Neutrophil (primary cell): ENCODE data around the gene TUBB1.

Experiments used
- H3K27ac ChIP-seq: fragments of 200-600 bp; sonication (generic); 2 replicates; pipeline ENCODE4 v1.5.1; 2016; ENCODE audit warnings: mild to moderate bottlenecking, moderate library complexity
- H3K27me3 ChIP-seq: fragments of 200-600 bp; sonication (generic); 2 replicates; pipeline ENCODE4 v1.6.0; 2016; ENCODE audit warnings: mild to moderate bottlenecking
- H3K36me3 ChIP-seq: fragments of 200-600 bp; sonication (generic); 2 replicates; pipeline ENCODE4 v1.5.1; 2017
- H3K4me1 ChIP-seq, 2 experiments: fragments of 200-600 bp in 1 of 2; sonication (generic) in 1 of 2; 1 replicate in 1 of 2; 2 replicates in 1 of 2; pipeline versions ENCODE4 v1.5.1 to v1.6.1; 2013 to 2016; ENCODE audit warnings: low read depth in 1 of 2, low read length in 1 of 2, mild to moderate bottlenecking in 1 of 2, moderate library complexity in 1 of 2; ENCODE audit not compliant: control insufficient read depth in 1 of 2, insufficient read depth in 1 of 2
- H3K4me3 ChIP-seq, 2 experiments: fragments of 200-600 bp in 1 of 2; sonication (generic) in 1 of 2; 1 replicate in 1 of 2; 2 replicates in 1 of 2; pipeline ENCODE4 v1.5.1; 2013 to 2016; ENCODE audit warnings: low read depth in 1 of 2, low read length in 1 of 2, mild to moderate bottlenecking in 1 of 2, moderate library complexity in 1 of 2
- H3K9me3 ChIP-seq: fragments of 200-600 bp; sonication (generic); 2 replicates; pipeline ENCODE4 v1.5.1; 2016
- CTCF ChIP-seq: fragments of 200-600 bp; sonication (generic); IDR thresholded peaks from 2 replicates; pipeline ENCODE4 v1.5.1; 2016; ENCODE audit warnings: antibody characterized with exemption

The TUBB1 gene

GRCh38 chr20:58991715-58992114 lies 27.5 kb upstream of the TUBB1 start:
- Histone ChIP-seq H3K4me3 (no peak overlapping the region), H3K36me3 (peaks cover 99% of the 10 kb centered on the region), H3K27ac (peak overlapping the region; percentile 48), H3K9me3 (no peaks in the 10 kb centered on the region), H3K27me3 (no peaks in the 10 kb centered on the region), H3K4me1 (no peaks in the 10 kb centered on the region)
- no peak for TF ChIP-seq CTCF

GRCh38 chr20:58992911-58993310 lies 26.3 kb upstream of the TUBB1 start:
- Histone ChIP-seq H3K4me3 (no peak overlapping the region), H3K27me3 (no peaks in the 10 kb centered on the region), H3K4me1 (no peaks in the 10 kb centered on the region), H3K27ac (peak overlapping the region; percentile 58), H3K36me3 (peaks cover 99% of the 10 kb centered on the region), H3K9me3 (no peaks in the 10 kb centered on the region)
- TF ChIP-seq CTCF, result no peak

GRCh38 chr20:58993332-58994248 lies 25.6 kb upstream of the TUBB1 start:
- TF ChIP-seq CTCF, result no peak
- peaks cover 99% of the 10 kb centered on the region for H3K36me3 ChIP-seq
- H3K9me3 ChIP-seq, result no peaks in the 10 kb centered on the region
- no peaks in the 10 kb centered on the region for H3K27me3 ChIP-seq
- H3K4me1 ChIP-seq, result no peaks in the 10 kb centered on the region
- H3K4me3 ChIP-seq, result no peak overlapping the region
- peak overlapping the region; percentile 58 for H3K27ac ChIP-seq

GRCh38 chr20:58994390-58995159 lies 24.7 kb upstream of the TUBB1 start:
- H3K4me3 ChIP-seq, result no peak overlapping the region
- H3K36me3 ChIP-seq, result peaks cover 99% of the 10 kb centered on the region
- no peaks in the 10 kb centered on the region for H3K9me3 ChIP-seq
- TF ChIP-seq CTCF, result no peak
- peak overlapping the region; percentile 58 for H3K27ac ChIP-seq
- H3K4me1 ChIP-seq, result no peaks in the 10 kb centered on the region
- H3K27me3 ChIP-seq, result no peaks in the 10 kb centered on the region

- H3K9me3 ChIP-seq, result no peaks in the 10 kb centered on the region
- TF ChIP-seq CTCF, result no peak
- peaks cover 100% of the 10 kb centered on the region for H3K36me3 ChIP-seq
- H3K4me1 ChIP-seq, result no peaks in the 10 kb centered on the region
- H3K4me3 ChIP-seq, result no peak overlapping the region
- peak overlapping the region; percentile 58 for H3K27ac ChIP-seq
- no peaks in the 10 kb centered on the region for H3K27me3 ChIP-seq
These were observed 23.6 kb upstream of the TUBB1 start for GRCh38 chr20:58995461-58996225.
